ENCODE measurements around the gene FLNA. TPM values are rescaled to one million over a fixed set of nuclear protein-coding genes. Genes with fewer than 3 reads are reported as not detected.

The FLNA gene
- total RNA-seq, 2 donors from 2014 or later: 1,074 to 1,251 TPM

GRCh38 chrX:154350429-154351182, 23.8 kb downstream of the FLNA start:
- 95 to 100% methylated on average over 4 to 19 of the region's 19 CpGs for WGBS, 2 experiments (ENCODE audit: insufficient coverage in 1 of 2, insufficient read length in 1 of 2)
- no peaks in the 10 kb centered on the region for H3K27me3 ChIP-seq (ENCODE audit: control insufficient read depth, insufficient read depth, low read length, poor library complexity, severe bottlenecking)
- Mint-ChIP-seq H3K9me3 (peaks cover 39% of the 10 kb centered on the region), H3K36me3 (ENCODE audit: low read depth) (peaks cover 27% of the 10 kb centered on the region), H3K27ac (no peak overlapping the region), H3K4me1 (peaks cover 2% of the 10 kb centered on the region), H3K4me3 (no peak overlapping the region), H3K27me3 (ENCODE audit: insufficient read depth) (no peaks in the 10 kb centered on the region)
- TF ChIP-seq, protein P1, sequence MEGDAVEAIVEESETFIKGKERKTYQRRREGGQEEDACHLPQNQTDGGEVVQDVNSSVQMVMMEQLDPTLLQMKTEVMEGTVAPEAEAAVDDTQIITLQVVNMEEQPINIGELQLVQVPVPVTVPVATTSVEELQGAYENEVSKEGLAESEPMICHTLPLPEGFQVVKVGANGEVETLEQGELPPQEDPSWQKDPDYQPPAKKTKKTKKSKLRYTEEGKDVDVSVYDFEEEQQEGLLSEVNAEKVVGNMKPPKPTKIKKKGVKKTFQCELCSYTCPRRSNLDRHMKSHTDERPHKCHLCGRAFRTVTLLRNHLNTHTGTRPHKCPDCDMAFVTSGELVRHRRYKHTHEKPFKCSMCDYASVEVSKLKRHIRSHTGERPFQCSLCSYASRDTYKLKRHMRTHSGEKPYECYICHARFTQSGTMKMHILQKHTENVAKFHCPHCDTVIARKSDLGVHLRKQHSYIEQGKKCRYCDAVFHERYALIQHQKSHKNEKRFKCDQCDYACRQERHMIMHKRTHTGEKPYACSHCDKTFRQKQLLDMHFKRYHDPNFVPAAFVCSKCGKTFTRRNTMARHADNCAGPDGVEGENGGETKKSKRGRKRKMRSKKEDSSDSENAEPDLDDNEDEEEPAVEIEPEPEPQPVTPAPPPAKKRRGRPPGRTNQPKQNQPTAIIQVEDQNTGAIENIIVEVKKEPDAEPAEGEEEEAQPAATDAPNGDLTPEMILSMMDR (conservative IDR thresholded peaks at IDR 0.05): no peak
- H3K4me3 ChIP-seq (ENCODE audit: low read length): no peak overlapping the region
- peaks cover 58% of the 10 kb centered on the region for H3K36me3 ChIP-seq (ENCODE audit: control insufficient read depth, insufficient read depth, low read length)
- H3K27ac ChIP-seq (ENCODE audit: low read depth, low read length): no peak overlapping the region
- H3K9ac ChIP-seq (ENCODE audit: extremely low read depth, low read length, poor library complexity, severe bottlenecking): no peak overlapping the region
- H3K9me3 ChIP-seq (ENCODE audit: control insufficient read depth, low read length): no peaks in the 10 kb centered on the region
- no peaks in the 10 kb centered on the region for H3K4me1 ChIP-seq (ENCODE audit: control insufficient read depth, insufficient read depth, low read length)
- DNase-seq: no peak

GRCh38 chrX:154349979-154350378, 24.5 kb downstream of the FLNA start:
- 92 to 95% methylated on average over 8 to 15 of the region's 15 CpGs for WGBS, 2 experiments (ENCODE audit: insufficient coverage in 1 of 2, insufficient read length in 1 of 2)
- DNase-seq: no peak

GRCh38 chrX:154349359-154349935, 25.0 kb downstream of the FLNA start:
- H3K27ac ChIP-seq (ENCODE audit: low read depth, low read length): no peak overlapping the region
- H3K36me3 Mint-ChIP-seq (ENCODE audit: low read depth): peaks cover 27% of the 10 kb centered on the region

More at GRCh38 chrX:154349979-154350378, 24.5 kb downstream of the FLNA start:
- H3K27ac ChIP-seq (ENCODE audit: low read depth, low read length): no peak overlapping the region
- no peak overlapping the region for H3K9ac ChIP-seq (ENCODE audit: extremely low read depth, low read length, poor library complexity, severe bottlenecking)
- Mint-ChIP-seq H3K9me3 (peaks cover 35% of the 10 kb centered on the region), H3K36me3 (ENCODE audit: low read depth) (peaks cover 27% of the 10 kb centered on the region), H3K4me1 (peaks cover 2% of the 10 kb centered on the region), H3K27me3 (ENCODE audit: insufficient read depth) (no peaks in the 10 kb centered on the region), H3K27ac (no peak overlapping the region), H3K4me3 (no peak overlapping the region)
- no peaks in the 10 kb centered on the region for H3K9me3 ChIP-seq (ENCODE audit: control insufficient read depth, low read length)
- H3K4me1 ChIP-seq (ENCODE audit: control insufficient read depth, insufficient read depth, low read length): no peaks in the 10 kb centered on the region
- H3K27me3 ChIP-seq (ENCODE audit: control insufficient read depth, insufficient read depth, low read length, poor library complexity, severe bottlenecking): no peaks in the 10 kb centered on the region
- peaks cover 54% of the 10 kb centered on the region for H3K36me3 ChIP-seq (ENCODE audit: control insufficient read depth, insufficient read depth, low read length)
- TF ChIP-seq, protein P1 (conservative IDR thresholded peaks at IDR 0.05): no peak
- no peak overlapping the region for H3K4me3 ChIP-seq (ENCODE audit: low read length)

More at GRCh38 chrX:154349359-154349935, 25.0 kb downstream of the FLNA start:
- Histone ChIP-seq H3K4me3 (ENCODE audit: low read length) (no peak overlapping the region), H3K9me3 (ENCODE audit: control insufficient read depth, low read length) (no peaks in the 10 kb centered on the region), H3K27me3 (ENCODE audit: control insufficient read depth, insufficient read depth, low read length, poor library complexity, severe bottlenecking) (no peaks in the 10 kb centered on the region), H3K9ac (ENCODE audit: extremely low read depth, low read length, poor library complexity, severe bottlenecking) (no peak overlapping the region), H3K4me1 (ENCODE audit: control insufficient read depth, insufficient read depth, low read length) (no peaks in the 10 kb centered on the region), H3K36me3 (ENCODE audit: control insufficient read depth, insufficient read depth, low read length) (peaks cover 49% of the 10 kb centered on the region)
- 93 to 100% methylated on average over 2 to 19 of the region's 19 CpGs for WGBS, 2 experiments (ENCODE audit: insufficient coverage in 1 of 2, insufficient read length in 1 of 2)
- H3K9me3 Mint-ChIP-seq: peaks cover 35% of the 10 kb centered on the region
- no peak overlapping the region for H3K4me3 Mint-ChIP-seq
- peaks cover 2% of the 10 kb centered on the region for H3K4me1 Mint-ChIP-seq
- TF ChIP-seq, protein P1 (conservative IDR thresholded peaks at IDR 0.05): no peak
- H3K27me3 Mint-ChIP-seq (ENCODE audit: insufficient read depth): no peaks in the 10 kb centered on the region
- no peak overlapping the region for H3K27ac Mint-ChIP-seq
- DNase-seq: no peak
